22Rv1 (cell line): ENCODE measurements around the gene ARID1A.

ENCODE experiments used
- H3K27ac ChIP-seq: fragments of 450-650 bp; 2 replicates; pipeline ENCODE4 v1.5.1; 2017
- ZFX ChIP-seq: fragments of 450-650 bp; IDR thresholded peaks from 2 replicates; pipeline ENCODE4 v1.6.1; 2017; ENCODE audit warnings: antibody characterized with exemption, borderline replicate concordance
- TF ChIP-seq, protein P1 (sequence below): fragments of 450-650 bp; IDR thresholded peaks from 2 replicates; pipeline ENCODE4 v1.5.1; 2017; ENCODE audit warnings: mild to moderate bottlenecking

Gene ARID1A

DNA sequence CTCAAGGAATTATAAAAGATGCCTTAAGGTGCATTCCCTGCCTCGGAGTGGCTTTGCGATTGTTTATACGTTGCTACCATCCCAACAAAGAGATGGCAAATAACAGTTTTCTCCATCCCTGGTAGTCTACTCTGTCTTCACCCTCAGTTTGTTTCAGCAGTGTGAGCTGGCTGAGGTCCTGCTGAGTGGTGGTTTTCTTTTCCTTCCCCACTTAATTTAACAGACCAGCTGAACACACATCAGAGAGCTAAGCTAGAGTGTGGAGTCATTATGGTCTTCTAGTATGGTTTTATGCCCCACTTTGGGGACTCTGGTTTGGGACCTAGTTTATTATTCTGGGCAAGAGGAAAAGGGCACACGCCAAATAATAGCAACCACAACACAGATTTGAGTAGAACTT, 94.1 kb downstream of the ARID1A start:
- TF ChIP-seq, protein P1, sequence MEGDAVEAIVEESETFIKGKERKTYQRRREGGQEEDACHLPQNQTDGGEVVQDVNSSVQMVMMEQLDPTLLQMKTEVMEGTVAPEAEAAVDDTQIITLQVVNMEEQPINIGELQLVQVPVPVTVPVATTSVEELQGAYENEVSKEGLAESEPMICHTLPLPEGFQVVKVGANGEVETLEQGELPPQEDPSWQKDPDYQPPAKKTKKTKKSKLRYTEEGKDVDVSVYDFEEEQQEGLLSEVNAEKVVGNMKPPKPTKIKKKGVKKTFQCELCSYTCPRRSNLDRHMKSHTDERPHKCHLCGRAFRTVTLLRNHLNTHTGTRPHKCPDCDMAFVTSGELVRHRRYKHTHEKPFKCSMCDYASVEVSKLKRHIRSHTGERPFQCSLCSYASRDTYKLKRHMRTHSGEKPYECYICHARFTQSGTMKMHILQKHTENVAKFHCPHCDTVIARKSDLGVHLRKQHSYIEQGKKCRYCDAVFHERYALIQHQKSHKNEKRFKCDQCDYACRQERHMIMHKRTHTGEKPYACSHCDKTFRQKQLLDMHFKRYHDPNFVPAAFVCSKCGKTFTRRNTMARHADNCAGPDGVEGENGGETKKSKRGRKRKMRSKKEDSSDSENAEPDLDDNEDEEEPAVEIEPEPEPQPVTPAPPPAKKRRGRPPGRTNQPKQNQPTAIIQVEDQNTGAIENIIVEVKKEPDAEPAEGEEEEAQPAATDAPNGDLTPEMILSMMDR: no peak
- no peak for TF ChIP-seq ZFX
- H3K27ac ChIP-seq: 0 out of 2 replicates have a peak overlapping the region, but pooled peaks have one; percentile 97

DNA sequence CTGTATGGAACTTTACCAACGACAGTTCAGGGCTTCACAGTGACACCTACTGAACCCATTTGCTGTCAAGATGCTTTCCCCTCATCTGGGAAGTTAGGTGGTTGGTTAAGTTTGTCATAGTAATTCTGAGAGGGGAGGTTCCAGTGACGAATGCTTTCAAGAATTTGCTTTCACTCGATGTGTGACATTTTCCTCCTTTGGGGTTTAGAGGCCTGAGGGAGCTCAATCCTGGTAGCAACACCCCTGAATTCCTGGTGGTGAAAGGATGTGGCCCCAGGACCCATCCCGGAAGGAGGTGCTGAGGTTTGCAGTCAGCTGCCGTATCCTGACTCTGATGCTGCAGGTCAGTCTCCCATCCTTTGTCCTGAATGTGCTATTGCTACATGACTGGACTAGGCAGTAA, 94.7 kb downstream of the ARID1A start:
- no peak overlapping the region for H3K27ac ChIP-seq
- TF ChIP-seq ZFX: no peak
- TF ChIP-seq, protein P1: no peak

DNA sequence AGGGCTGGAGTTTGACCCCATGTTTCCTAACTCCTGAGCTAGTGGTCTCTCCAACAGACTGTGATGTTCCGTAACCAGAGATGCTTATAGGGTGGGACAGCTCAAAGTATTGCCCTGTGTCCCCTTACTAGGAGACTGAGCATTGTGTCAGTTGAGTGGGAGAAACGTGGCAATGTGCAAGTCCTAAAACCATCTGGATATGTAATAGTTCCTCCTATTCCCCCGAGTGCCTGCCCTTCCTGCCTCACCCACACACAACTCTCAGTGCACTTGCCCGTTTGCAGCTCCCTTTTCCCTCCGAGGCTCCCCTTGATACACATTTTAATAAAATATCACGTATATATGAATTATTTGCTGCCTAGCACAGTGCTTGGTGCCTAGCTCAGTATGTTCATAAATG, 95.3 kb downstream of the ARID1A start:
- H3K27ac ChIP-seq: no peak overlapping the region
- TF ChIP-seq ZFX: no peak
- TF ChIP-seq, protein P1: no peak

DNA sequence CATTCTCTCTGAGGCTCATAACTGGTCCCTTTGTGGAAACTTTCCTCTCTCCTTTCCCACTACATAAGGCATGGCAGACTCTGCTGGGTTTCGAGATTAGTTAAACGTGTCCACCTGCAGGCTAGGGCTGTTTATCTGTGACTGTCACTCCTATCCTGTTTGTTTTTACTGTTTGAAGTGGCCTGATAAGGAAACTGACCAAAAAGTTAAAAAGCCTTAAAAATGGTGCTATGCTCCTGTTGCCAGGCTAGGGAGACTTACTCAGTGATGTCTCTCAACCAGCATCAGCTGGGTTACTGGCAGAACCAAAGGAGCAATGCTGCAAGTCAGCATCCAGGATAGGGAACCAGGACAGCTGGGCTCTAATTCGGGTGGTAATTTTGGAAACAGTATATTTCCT, 95.8 kb downstream of the ARID1A start:
- TF ChIP-seq, protein P1: no peak
- TF ChIP-seq ZFX: no peak
- no peak overlapping the region for H3K27ac ChIP-seq

DNA sequence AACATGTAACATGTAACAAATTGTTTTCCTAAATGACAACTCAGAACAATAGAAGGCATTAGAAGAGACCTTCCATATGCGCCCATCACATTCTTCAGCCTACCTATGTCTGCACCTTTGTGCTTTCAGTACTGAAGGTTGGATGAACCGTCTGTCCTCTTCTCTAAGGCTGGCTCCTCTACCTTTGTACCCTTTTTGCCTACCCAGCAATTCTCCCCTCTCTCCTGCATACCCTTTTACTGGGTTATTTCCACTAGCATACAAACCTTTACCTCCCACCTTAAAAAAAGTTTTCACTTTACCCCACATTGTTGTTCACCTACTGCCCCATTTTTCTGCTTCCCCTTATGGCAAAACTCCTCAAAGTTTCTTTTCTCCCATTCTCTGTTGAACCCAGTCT, 97.1 kb downstream of the ARID1A start:
- H3K27ac ChIP-seq: no peak overlapping the region
- TF ChIP-seq, protein P1: no peak
- no peak for TF ChIP-seq ZFX

DNA sequence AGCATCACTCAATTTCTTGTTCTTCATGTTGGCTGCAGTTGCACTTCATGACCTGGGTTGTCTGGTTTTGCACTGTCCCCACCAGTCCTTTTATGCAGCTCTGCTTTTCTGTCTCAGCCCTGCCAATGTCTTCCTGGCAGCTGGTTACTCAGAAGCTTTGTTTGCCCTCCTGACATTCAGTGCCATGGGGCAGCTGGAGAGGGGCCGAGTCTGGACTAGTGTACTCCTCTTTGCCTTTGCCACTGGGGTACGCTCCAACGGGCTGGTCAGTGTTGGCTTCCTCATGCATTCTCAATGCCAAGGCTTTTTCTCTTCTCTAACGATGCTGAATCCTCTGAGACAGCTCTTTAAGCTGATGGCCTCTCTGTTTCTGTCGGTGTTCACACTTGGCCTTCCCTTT, 98.6 kb downstream of the ARID1A start:
- no peak overlapping the region for H3K27ac ChIP-seq
- TF ChIP-seq, protein P1: no peak
- TF ChIP-seq ZFX: no peak

DNA sequence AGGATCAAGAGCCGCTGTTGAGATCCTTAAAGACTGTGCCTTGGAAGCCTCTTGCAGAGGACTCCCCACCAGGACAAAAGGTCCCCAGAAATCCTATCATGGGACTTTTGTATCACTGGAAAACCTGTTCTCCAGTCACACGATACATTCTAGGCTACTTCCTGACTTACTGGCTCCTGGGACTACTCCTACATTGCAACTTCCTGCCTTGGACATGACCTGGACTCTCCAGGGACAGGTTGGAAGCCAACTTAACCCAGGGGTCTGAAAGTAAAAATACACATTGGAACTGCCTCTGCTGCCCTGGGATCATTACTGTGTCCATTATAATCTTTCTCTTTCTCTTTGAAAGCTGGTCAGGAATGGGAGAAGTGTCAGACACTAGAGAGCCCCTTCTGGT, 101.8 kb downstream of the ARID1A start:
- no peak overlapping the region for H3K27ac ChIP-seq

More for the DNA sequence above, 101.8 kb downstream of the ARID1A start:
- no peak for TF ChIP-seq ZFX
- TF ChIP-seq, protein P1: no peak
